H1 (cell line): ENCODE data around the gene NYAP2. TPM values are rescaled to one million over a fixed set of nuclear protein-coding genes. Genes with fewer than 3 reads are reported as not detected.

ENCODE experiments used
- CTCF ChIA-PET: fragments of 300-600 bp; sonication (Branson Sonifier 250); formaldehyde crosslinking; loops from one replicate; lab custom pipeline; 2021; ENCODE audit not compliant: partially characterized antibody; lab: Charles Lee
- POLR2A ChIA-PET: fragments of 300-600 bp; sonication (Branson Sonifier 250); formaldehyde crosslinking; loops from one replicate; lab custom pipeline; 2021; ENCODE audit warnings: inconsistent platforms; ENCODE audit not compliant: partially characterized antibody; lab: Charles Lee
- DNase-seq, 2 experiments: peaks; one replicate each; pipeline versions ENCODE4 v3.0.0 to v3.0.0-alpha.2; 2010 to 2022; ENCODE audit warnings: low spot score in 2 of 2, low read depth in 1 of 2, mixed read lengths in 1 of 2
- FAIRE-seq: peaks from 2 replicates; lab custom pipeline; 2011; peaks lifted over from hg19 to GRCh38; lab: Jason Lieb, UNC
- H2AFZ ChIP-seq: 2 replicates; pipeline ENCODE4 v1.8.1; 2012; ENCODE audit warnings: low read length, inconsistent platforms
- H2AK5ac ChIP-seq: 2 replicates; pipeline ENCODE4 v1.6.1; 2013; ENCODE audit warnings: low read depth, low read length
- H2BK120ac ChIP-seq: replicated peaks from 2 replicates; pipeline ENCODE3; 2013; ENCODE audit warnings: low read depth, low read length, inconsistent platforms
- H2BK12ac ChIP-seq: 2 replicates; pipeline ENCODE4 v1.6.1; 2013; ENCODE audit warnings: low read depth, low read length
- H2BK15ac ChIP-seq: 2 replicates; pipeline ENCODE4 v1.6.1; 2013; ENCODE audit warnings: low read length
- H2BK20ac ChIP-seq: 2 replicates; pipeline ENCODE4 v1.6.1; 2013; ENCODE audit warnings: low read length
- H2BK5ac ChIP-seq: 2 replicates; pipeline ENCODE4 v1.6.1; 2013; ENCODE audit warnings: low read depth, low read length
- H3K14ac ChIP-seq: 2 replicates; pipeline ENCODE4 v1.6.1; 2013; ENCODE audit warnings: inconsistent platforms; ENCODE audit not compliant: insufficient read length
- H3K18ac ChIP-seq: 2 replicates; pipeline ENCODE4 v1.6.1; 2013; ENCODE audit warnings: low read length; ENCODE audit errors: extremely low read depth
- H3K23ac ChIP-seq: 2 replicates; pipeline ENCODE4 v1.6.1; 2013; ENCODE audit warnings: inconsistent platforms; ENCODE audit not compliant: insufficient read length
- H3K23me2 ChIP-seq: 2 replicates; pipeline ENCODE4 v1.6.1; 2013; ENCODE audit warnings: low read depth, low read length
- H3K27ac ChIP-seq: 2 replicates; pipeline ENCODE4 v1.6.1; 2011; ENCODE audit warnings: low read depth, low read length, inconsistent platforms
- H3K27me3 ChIP-seq, 4 experiments: replicated peaks in 1 of 4; 1 replicate in 1 of 4; 2 replicates in 3 of 4; pipeline versions ENCODE4 v1.6.1 to v1.8.1; 2011 to 2013; ENCODE audit warnings: low read length in 3 of 4, mild to moderate bottlenecking in 3 of 4, inconsistent platforms in 2 of 4, mixed read lengths in 2 of 4, moderate library complexity in 1 of 4; ENCODE audit not compliant: control insufficient read depth in 3 of 4, insufficient read depth in 3 of 4; ENCODE audit errors: extremely low read depth in 1 of 4
- H3K36me3 ChIP-seq, 4 experiments: 2 replicates each; pipeline versions ENCODE4 v1.6.1 to v1.8.1; 2011 to 2013; ENCODE audit warnings: mild to moderate bottlenecking in 4 of 4, low read length in 3 of 4, moderate library complexity in 2 of 4, control low read depth in 1 of 4, inconsistent platforms in 1 of 4; ENCODE audit not compliant: insufficient read depth in 4 of 4, control insufficient read depth in 2 of 4
- H3K4ac ChIP-seq: replicated peaks from 2 replicates; pipeline ENCODE3; 2013; ENCODE audit warnings: low read length, low read depth, mixed read lengths, inconsistent platforms; ENCODE audit not compliant: insufficient read length
- H3K4me1 ChIP-seq, 4 experiments: replicated peaks in 1 of 4; 1 replicate in 1 of 4; 2 replicates in 3 of 4; pipeline versions ENCODE4 v1.6.1 to v1.8.1; 2011 to 2013; ENCODE audit warnings: low read length in 3 of 4, inconsistent platforms in 2 of 4, mixed read lengths in 1 of 4; ENCODE audit not compliant: insufficient read depth in 4 of 4, control insufficient read depth in 3 of 4
- H3K4me2 ChIP-seq, 2 experiments: 2 replicates each; pipeline versions ENCODE4 v1.6.1 to v1.8.1; 2011 to 2013; ENCODE audit warnings: low read depth in 2 of 2, low read length in 2 of 2, control low read depth in 1 of 2, inconsistent platforms in 1 of 2, mild to moderate bottlenecking in 1 of 2; ENCODE audit not compliant: insufficient read depth in 1 of 2
- H3K4me3 ChIP-seq, 4 experiments: fragments of 200-600, 300-600 bp in 1 of 4; sonication (generic), shearing (Covaris generic), sonication (Bioruptor Twin) in 1 of 4; 2 replicates each; pipeline versions ENCODE4 v1.5.1 to v1.8.1; 2011 to 2016; ENCODE audit warnings: low read length in 4 of 4, low read depth in 3 of 4, control low read depth in 2 of 4, inconsistent platforms in 2 of 4, mild to moderate bottlenecking in 2 of 4, mixed read lengths in 1 of 4, moderate library complexity in 1 of 4; ENCODE audit not compliant: insufficient read depth in 2 of 4; ENCODE audit errors: extremely low read depth in 1 of 4
- H3K56ac ChIP-seq: replicated peaks from 2 replicates; pipeline ENCODE3; 2013; ENCODE audit warnings: low read depth, mild to moderate bottlenecking, mixed read lengths, low read length, inconsistent platforms; ENCODE audit not compliant: insufficient read length
- H3K79me1 ChIP-seq: 2 replicates; pipeline ENCODE4 v1.6.1; 2013; ENCODE audit warnings: low read depth, low read length, control low read depth
- H3K79me2 ChIP-seq, 2 experiments: 2 replicates each; pipeline versions ENCODE4 v1.6.1 to v1.8.1; 2012 to 2013; ENCODE audit warnings: low read length in 2 of 2, mild to moderate bottlenecking in 2 of 2, inconsistent platforms in 1 of 2; ENCODE audit not compliant: insufficient read depth in 2 of 2, control insufficient read depth in 1 of 2
- H3K9ac ChIP-seq, 4 experiments: replicated peaks in 1 of 4; 1 replicate in 1 of 4; 2 replicates in 3 of 4; pipeline versions ENCODE4 v1.6.1 to v1.8.1; 2011 to 2013; ENCODE audit warnings: low read depth in 3 of 4, low read length in 3 of 4, control low read depth in 2 of 4, mild to moderate bottlenecking in 2 of 4, moderate library complexity in 2 of 4, inconsistent platforms in 1 of 4; ENCODE audit errors: extremely low read depth in 1 of 4
- H3K9me3 ChIP-seq, 2 experiments: 2 replicates each; pipeline versions ENCODE4 v1.6.1 to v1.8.1; 2012 to 2013; ENCODE audit warnings: mild to moderate bottlenecking in 2 of 2, moderate library complexity in 2 of 2, control low read depth in 1 of 2, inconsistent platforms in 1 of 2, low read depth in 1 of 2, low read length in 1 of 2, mixed read lengths in 1 of 2; ENCODE audit not compliant: insufficient read depth in 2 of 2
- H4K20me1 ChIP-seq, 2 experiments: replicated peaks in 1 of 2; 2 replicates each; pipeline versions ENCODE3 to v1.8.1; 2011 to 2013; ENCODE audit warnings: inconsistent platforms in 2 of 2, low read length in 2 of 2, mild to moderate bottlenecking in 1 of 2; ENCODE audit not compliant: insufficient read depth in 2 of 2, control insufficient read depth in 1 of 2
- H4K5ac ChIP-seq: 2 replicates; pipeline ENCODE4 v1.6.1; 2013; ENCODE audit warnings: low read length, low read depth, mixed read lengths, inconsistent platforms; ENCODE audit not compliant: insufficient read length
- H4K8ac ChIP-seq: 2 replicates; pipeline ENCODE4 v1.8.0; 2013; ENCODE audit warnings: mild to moderate bottlenecking, moderate library complexity, low read length, inconsistent platforms; ENCODE audit not compliant: insufficient read depth; ENCODE audit errors: extremely low read depth
- H4K91ac ChIP-seq: replicated peaks from 2 replicates; pipeline ENCODE3; 2013; ENCODE audit warnings: low read length, mixed read lengths, inconsistent platforms; ENCODE audit not compliant: insufficient read length
- BACH1 ChIP-seq: IDR thresholded peaks from 2 replicates; pipeline ENCODE4 v1.6.1; 2012; ENCODE audit warnings: low read length, improper control_type of control experiment
- BCL11A ChIP-seq, 2 experiments: IDR thresholded peaks; one replicate each; pipeline ENCODE4 v1.6.1; 2011; ENCODE audit warnings: low read depth in 2 of 2, low read length in 2 of 2, mild to moderate bottlenecking in 2 of 2
- CHD2 ChIP-seq: IDR thresholded peaks from 2 replicates; pipeline ENCODE4 v1.6.1; 2012; ENCODE audit warnings: low read length, improper control_type of control experiment
- CREB1 ChIP-seq: IDR thresholded peaks from 2 replicates; pipeline ENCODE4 v1.6.1; 2012; ENCODE audit warnings: inconsistent platforms
- CTCF ChIP-seq, 3 experiments: IDR thresholded peaks; 1 replicate in 2 of 3; 2 replicates in 1 of 3; pipeline versions ENCODE4 v1.5.1 to v1.6.1; 2011; ENCODE audit warnings: low read length in 3 of 3, mild to moderate bottlenecking in 3 of 3, inconsistent platforms in 2 of 3, low read depth in 1 of 3, moderate library complexity in 1 of 3; ENCODE audit not compliant: insufficient read depth in 1 of 3; ENCODE audit errors: control extremely low read depth in 1 of 3
- RAD21 ChIP-seq, 2 experiments: IDR thresholded peaks in 1 of 2; conservative IDR thresholded peaks in 1 of 2; 2 replicates each; pipeline ENCODE4 v1.6.1; 2011; ENCODE audit warnings: low read depth in 2 of 2, low read length in 2 of 2, improper control_type of control experiment in 1 of 2, inconsistent platforms in 1 of 2, mild to moderate bottlenecking in 1 of 2, moderate library complexity in 1 of 2
- SIN3A ChIP-seq, 2 experiments: IDR thresholded peaks in 1 of 2; conservative IDR thresholded peaks in 1 of 2; 2 replicates each; pipeline ENCODE4 v1.6.1; 2011 to 2012; ENCODE audit warnings: low read length in 2 of 2, improper control_type of control experiment in 1 of 2, low read depth in 1 of 2, mild to moderate bottlenecking in 1 of 2
- SP4 ChIP-seq: IDR thresholded peaks from 2 replicates; pipeline ENCODE4 v1.6.1; 2012; ENCODE audit warnings: low read length, inconsistent platforms
- SRF ChIP-seq: IDR thresholded peaks from 2 replicates; pipeline ENCODE4 v1.6.1; 2011; ENCODE audit warnings: mild to moderate bottlenecking, low read depth, low read length, moderate library complexity
- TBP ChIP-seq: IDR thresholded peaks from 2 replicates; pipeline ENCODE4 v1.6.1; 2011; ENCODE audit warnings: low read depth, low read length, improper control_type of control experiment
- TCF12 ChIP-seq: IDR thresholded peaks from 2 replicates; pipeline ENCODE4 v1.6.1; 2011; ENCODE audit warnings: low read depth, mild to moderate bottlenecking, low read length
- WGBS, 2 experiments: shearing (Covaris generic) in 1 of 2; methylation state at CpG; one replicate each; pipeline versions ENCODE4 v1.1.6 to v1.1.7; 2013 to 2015; ENCODE audit warnings: low lambda C conversion rate in 2 of 2, mixed read lengths in 2 of 2, inconsistent platforms in 1 of 2, low coverage in 1 of 2, missing lambda C conversion rate in 1 of 2; ENCODE audit not compliant: insufficient replicate concordance in 2 of 2, insufficient coverage in 1 of 2, insufficient read length in 1 of 2; ENCODE audit errors: extremely low coverage in 1 of 2, missing lambda C conversion rate in 1 of 2; 5-methylcytosine and 5-hydroxymethylcytosine counted together
- polyA plus RNA-seq, 7 experiments: library from polyadenylated mRNA; depleted of rRNA in 3 of 7; stranded (reverse) in 5 of 7; unstranded in 2 of 7; fragments of >200 nt in 5 of 7; fragments of 200-250 nt in 2 of 7; gene quantifications; 1 replicate in 5 of 7; 2 replicates in 1 of 7; 4 replicates in 1 of 7; pipeline versions ENCODE4 v1.2.1 to v1.2.3, GENCODE V29; 2011 to 2013; ENCODE audit warnings: missing spikeins in 2 of 7, mixed read lengths in 2 of 7
- total RNA-seq: library from RNA; stranded (reverse); fragmentation: NEBNext Ultra II Directional; extraction: Animal tissue kit (Norgen Biotek cat#: 25700); gene quantifications from 2 replicates; pipeline ENCODE4 v1.2.1, GENCODE V29; 2021

The NYAP2 gene
- total and polyA plus RNA-seq, 2 of the 8 experiments (the other 6 are each of a cell fraction or from before 2014, with no cell fraction given): not detected

DNA sequence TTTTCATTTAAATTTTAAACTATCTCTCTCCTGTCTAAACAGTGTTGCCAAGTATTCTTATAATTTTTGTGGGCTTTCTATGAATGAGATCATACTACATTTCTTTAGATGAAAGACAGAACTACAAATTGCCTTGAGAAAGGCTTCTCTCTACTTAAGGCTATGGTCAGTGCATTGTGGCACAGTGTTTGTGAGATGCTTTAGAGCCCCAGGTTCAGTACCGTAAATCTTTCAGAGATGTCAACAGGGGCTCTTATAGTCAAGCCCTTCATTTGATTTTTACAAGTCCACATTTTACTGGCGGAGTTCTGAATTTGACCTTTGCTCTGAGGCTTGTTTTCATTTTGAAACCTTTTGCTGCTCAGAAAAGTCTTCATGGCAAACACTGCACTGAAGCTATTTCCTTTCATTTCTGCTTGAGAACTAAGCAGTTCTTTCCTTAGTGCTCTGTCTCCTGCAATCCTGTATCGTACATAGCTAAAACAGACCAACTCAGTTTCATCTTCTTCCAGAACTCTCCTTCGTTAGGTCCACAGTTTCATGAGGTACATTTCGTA, 175.2 kb downstream of the NYAP2 start:
- no peak overlapping the region for H4K8ac ChIP-seq
- H3K27me3 ChIP-seq: no peaks in the 10 kb centered on the region
- H3K4me2 ChIP-seq: no peak overlapping the region
- no peak for DNase-seq
- ChIA-PET CTCF (interaction anchor here (1.1 to 1.2 kb wide), 2 partner anchors 14 to 91 kb away, joined by 3 read pairs; no protein-coding TSS in a partner anchor), POLR2A (no interaction called here)
- H3K9me3 ChIP-seq: peaks cover 7 to 9% of the 10 kb centered on the region in 2 experiments; a peak in 2 of 4 replicates
- no peaks in the 10 kb centered on the region; a peak in 1 of 8 replicates for H3K36me3 ChIP-seq
- H4K20me1 ChIP-seq: no peaks in the 10 kb centered on the region
- no peak overlapping the region for H3K27ac ChIP-seq
- no peak overlapping the region for H2BK12ac ChIP-seq
- H3K14ac ChIP-seq: no peak overlapping the region
- H2BK15ac ChIP-seq: no peak overlapping the region
- no peak overlapping the region for H3K23ac ChIP-seq
- FAIRE-seq: no peak
- H3K4me3 ChIP-seq: no peak overlapping the region
- H3K56ac ChIP-seq: no peak overlapping the region
- no peak overlapping the region for H3K9ac ChIP-seq
- H4K5ac ChIP-seq: no peak overlapping the region
- no peaks in the 10 kb centered on the region for H3K79me1 ChIP-seq
- no peak overlapping the region; the same call in 1 of the 2 replicates for H3K18ac ChIP-seq
- H3K4ac ChIP-seq: no peak overlapping the region
- WGBS, 2 experiments: 91% methylated on average over 5 of the region's 5 CpGs; no CpG with 5 or more reads in 1 of the 2 experiments
- no peak overlapping the region for H2BK20ac ChIP-seq
- H4K91ac ChIP-seq: no peak overlapping the region
- no peaks in the 10 kb centered on the region for H3K79me2 ChIP-seq
- no peak overlapping the region for H2BK120ac ChIP-seq
- no peak overlapping the region for H2BK5ac ChIP-seq
- H3K23me2 ChIP-seq: no peaks in the 10 kb centered on the region
- no peaks in the 10 kb centered on the region for H3K4me1 ChIP-seq
- H2AK5ac ChIP-seq: no peak overlapping the region
- no peak overlapping the region for H2AFZ ChIP-seq
- TF ChIP-seq CREB1: no peak
- TF ChIP-seq SRF: no peak
- no peak for TF ChIP-seq RAD21 (IDR thresholded peaks at IDR 0.05 in 1 of 2, conservative IDR thresholded peaks at IDR 0.05 in 1 of 2; ENCODE audit: low read depth in 2 of 2, low read length in 2 of 2)
- TF ChIP-seq BACH1: no peak
- TF ChIP-seq TBP: no peak
- TF ChIP-seq CHD2: no peak
- no peak for TF ChIP-seq SIN3A (conservative IDR thresholded peaks at IDR 0.05 in 1 of 2, IDR thresholded peaks at IDR 0.05 in 1 of 2; ENCODE audit: low read depth in 1 of 2, low read length in 2 of 2)
- TF ChIP-seq BCL11A (IDR thresholded peaks at IDR 0.05; ENCODE audit: low read depth in 2 of 2, low read length in 2 of 2): no peak
- no peak for TF ChIP-seq CTCF (IDR thresholded peaks at IDR 0.05; ENCODE audit: control extremely low read depth in 1 of 3, insufficient read depth in 1 of 3, low read depth in 1 of 3, low read length in 3 of 3)
- no peak for TF ChIP-seq TCF12
- TF ChIP-seq SP4: no peak
